Left forelimb (tissue), 1 donor: ENCODE data around the gene SDK1.

Source experiments
- DNase-seq: peaks from one replicate; pipeline ENCODE4 v3.0.0-alpha.2; 2018; ENCODE audit warnings: low spot score

Gene SDK1

GRCh38 chr7:3787717-3788264 lies 486.7 kb downstream of the SDK1 start:
- DNase-seq, result no peak

- DNase-seq, result no peak
These were observed 489.8 kb downstream of the SDK1 start for GRCh38 chr7:3790803-3791202.

- DNase-seq, result no peak
These were observed 490.3 kb downstream of the SDK1 start for GRCh38 chr7:3791327-3791726.

- DNase-seq, result no peak
These were observed 494.1 kb downstream of the SDK1 start for GRCh38 chr7:3795141-3795540.

- no peak for DNase-seq
These were observed 494.7 kb downstream of the SDK1 start for GRCh38 chr7:3795781-3796180.

GRCh38 chr7:3805151-3805550 lies 504.1 kb downstream of the SDK1 start:
- no peak for DNase-seq

GRCh38 chr7:3806516-3806915 lies 505.5 kb downstream of the SDK1 start:
- DNase-seq, result no peak

- DNase-seq, result no peak
These were observed 506.8 kb downstream of the SDK1 start for GRCh38 chr7:3807824-3808223.

- DNase-seq, result no peak
These were observed 520.4 kb downstream of the SDK1 start for GRCh38 chr7:3821488-3821887.

GRCh38 chr7:3825491-3825890 lies 524.4 kb downstream of the SDK1 start:
- no peak for DNase-seq

GRCh38 chr7:3832199-3832598 lies 531.1 kb downstream of the SDK1 start:
- no peak for DNase-seq

- DNase-seq, result no peak
These were observed 534.1 kb downstream of the SDK1 start for GRCh38 chr7:3835109-3835508.

GRCh38 chr7:3836855-3837254 lies 535.8 kb downstream of the SDK1 start:
- DNase-seq, result no peak

GRCh38 chr7:3844540-3845151 lies 543.6 kb downstream of the SDK1 start:
- no peak for DNase-seq

GRCh38 chr7:3846738-3847137 lies 545.7 kb downstream of the SDK1 start:
- no peak for DNase-seq

- DNase-seq, result no peak
These were observed 546.3 kb downstream of the SDK1 start for GRCh38 chr7:3847336-3847735.

GRCh38 chr7:3859431-3859830 lies 558.4 kb downstream of the SDK1 start:
- DNase-seq, result no peak

- no peak for DNase-seq
These were observed 559.9 kb downstream of the SDK1 start for GRCh38 chr7:3860932-3861331.

- no peak for DNase-seq
These were observed 560.3 kb downstream of the SDK1 start for GRCh38 chr7:3861386-3861785.

GRCh38 chr7:3861941-3862340 lies 560.9 kb downstream of the SDK1 start:
- DNase-seq, result no peak

- no peak for DNase-seq
These were observed 561.7 kb downstream of the SDK1 start for GRCh38 chr7:3862774-3863173.

GRCh38 chr7:3866277-3866676 lies 565.2 kb downstream of the SDK1 start:
- no peak for DNase-seq

- DNase-seq, result no peak
These were observed 566.8 kb downstream of the SDK1 start for GRCh38 chr7:3867863-3868262.

- no peak for DNase-seq
These were observed 578.5 kb downstream of the SDK1 start for GRCh38 chr7:3879355-3880075.
